ENCODE measurements around the gene SPEM2.

- TF ChIP-seq CTCF (IDR thresholded peaks at IDR 0.05) (no peak), POLR2A (IDR thresholded peaks at IDR 0.05) (no peak)
Observed at GRCh38 chr17:7448461-7448860, 23.0 kb downstream of the SPEM2 start.

Data from ovary (tissue), 3 donors.